Occipital lobe (tissue), 2 donors: ENCODE results near the gene SLC24A4. TPM values are rescaled to one million over a fixed set of nuclear protein-coding genes. Genes with fewer than 3 reads are reported as not detected.
"Not testable (repeated sequence)": the region's sequence is repeated elsewhere in the genome, so short reads cannot be mapped to it uniquely, and the experiment has no call there.

Experiments
- DNase-seq: peaks from one replicate; lab custom pipeline; 2025; lab: John Stamatoyannopoulos, UW
- total RNA-seq: library from RNA; depleted of rRNA; stranded (reverse); fragments of >200 nt; gene quantifications from one replicate; pipeline ENCODE4 v1.2.3, GENCODE V29; 2014

SLC24A4 gene
- total RNA-seq, 1 donor from 2014 or later = 0.31 TPM

DNA sequence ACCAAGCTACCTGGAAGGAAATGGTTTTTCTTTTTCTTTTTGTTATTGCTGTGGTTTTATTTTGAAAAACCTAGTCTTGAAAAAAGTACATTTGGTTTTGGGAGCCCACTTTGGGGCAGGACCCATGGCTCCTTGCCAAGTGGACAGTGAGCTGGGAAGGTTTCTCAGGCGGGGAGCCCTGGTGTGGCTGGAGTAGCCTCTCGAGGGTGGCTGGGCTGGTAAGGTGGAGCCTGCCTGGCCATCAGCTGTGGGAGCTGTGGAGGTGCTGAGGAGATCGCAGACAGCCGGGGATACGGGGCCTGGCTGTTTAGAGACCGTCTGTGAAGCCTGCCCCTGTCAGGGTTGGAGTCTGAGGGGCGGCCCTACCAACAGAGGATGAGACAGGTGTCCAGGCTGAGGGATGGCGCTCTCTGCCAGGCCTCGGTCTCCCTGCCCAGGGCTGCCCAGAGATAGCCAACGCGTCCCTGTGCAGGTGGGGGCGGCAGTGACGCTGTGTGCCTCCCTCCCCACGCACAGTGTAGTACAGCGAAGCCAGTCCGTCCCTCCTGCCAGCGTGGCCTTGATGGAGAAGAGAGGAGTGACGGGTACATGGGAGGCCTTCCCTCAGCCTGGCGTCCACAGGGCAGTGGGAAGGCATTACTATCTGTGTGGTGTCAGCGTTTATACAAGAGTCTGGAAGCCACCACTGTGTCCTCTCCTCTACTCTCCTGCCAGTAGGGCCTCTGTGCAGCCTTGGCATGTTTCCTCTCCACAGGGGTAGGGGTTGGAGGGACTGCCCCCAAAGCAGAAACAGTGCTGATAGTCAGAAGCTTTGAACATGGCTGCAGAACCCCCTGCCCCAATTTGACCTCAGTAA is 196.5 kb downstream of the SLC24A4 start:
- DNase-seq = no peak

GRCh38 chr14:92520102-92521057 is 197.4 kb downstream of the SLC24A4 start:
- no peak for DNase-seq

DNA sequence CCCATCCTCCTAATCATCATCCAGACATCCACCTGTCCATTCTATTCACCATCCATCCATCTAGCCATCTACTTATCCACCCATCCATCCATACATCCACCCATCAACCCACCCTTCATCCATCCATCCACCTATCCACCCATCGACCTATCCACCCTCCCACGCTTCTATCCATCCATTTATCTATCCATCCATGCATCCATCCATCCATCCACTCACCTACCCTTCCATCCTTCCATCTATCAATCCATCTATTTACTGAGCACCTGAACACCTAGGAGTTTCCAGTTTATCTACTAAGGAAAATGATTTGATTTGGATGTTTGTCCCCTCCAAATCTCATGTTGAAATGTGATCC is 198.1 kb downstream of the SLC24A4 start:
- no peak for DNase-seq

- DNase-seq = no peak
These were observed 200.8 kb downstream of the SLC24A4 start for GRCh38 chr14:92523752-92524151.

DNA sequence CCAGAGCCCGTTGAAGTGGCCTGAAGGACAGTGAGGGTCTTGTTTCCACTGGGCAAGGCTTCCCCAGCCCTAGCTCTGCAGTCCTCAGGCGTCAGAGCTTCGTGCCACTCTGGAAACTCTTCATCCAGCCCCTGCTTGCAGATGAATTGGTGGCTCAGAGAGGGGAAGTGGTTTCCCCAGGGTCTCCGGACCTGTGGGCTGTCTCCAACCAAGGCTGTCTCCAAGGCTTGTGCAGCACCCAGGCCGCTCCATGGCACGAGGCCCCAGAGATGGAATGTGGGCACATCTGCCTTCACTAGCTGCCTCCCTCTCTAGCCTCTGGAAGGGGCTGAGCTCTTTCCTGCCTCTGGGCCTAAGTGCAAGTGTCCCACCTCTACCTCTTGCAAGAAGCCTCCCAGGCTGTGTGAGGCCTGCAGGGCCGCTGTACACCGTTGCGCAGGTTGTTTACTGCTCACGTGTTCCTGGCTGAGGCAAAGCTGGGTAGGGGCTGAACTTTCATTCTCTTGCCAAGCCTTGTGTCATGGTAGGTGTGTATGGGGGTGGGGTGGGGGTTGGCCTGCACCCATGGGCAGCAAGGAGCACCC is 201.7 kb downstream of the SLC24A4 start:
- no peak for DNase-seq

DNA sequence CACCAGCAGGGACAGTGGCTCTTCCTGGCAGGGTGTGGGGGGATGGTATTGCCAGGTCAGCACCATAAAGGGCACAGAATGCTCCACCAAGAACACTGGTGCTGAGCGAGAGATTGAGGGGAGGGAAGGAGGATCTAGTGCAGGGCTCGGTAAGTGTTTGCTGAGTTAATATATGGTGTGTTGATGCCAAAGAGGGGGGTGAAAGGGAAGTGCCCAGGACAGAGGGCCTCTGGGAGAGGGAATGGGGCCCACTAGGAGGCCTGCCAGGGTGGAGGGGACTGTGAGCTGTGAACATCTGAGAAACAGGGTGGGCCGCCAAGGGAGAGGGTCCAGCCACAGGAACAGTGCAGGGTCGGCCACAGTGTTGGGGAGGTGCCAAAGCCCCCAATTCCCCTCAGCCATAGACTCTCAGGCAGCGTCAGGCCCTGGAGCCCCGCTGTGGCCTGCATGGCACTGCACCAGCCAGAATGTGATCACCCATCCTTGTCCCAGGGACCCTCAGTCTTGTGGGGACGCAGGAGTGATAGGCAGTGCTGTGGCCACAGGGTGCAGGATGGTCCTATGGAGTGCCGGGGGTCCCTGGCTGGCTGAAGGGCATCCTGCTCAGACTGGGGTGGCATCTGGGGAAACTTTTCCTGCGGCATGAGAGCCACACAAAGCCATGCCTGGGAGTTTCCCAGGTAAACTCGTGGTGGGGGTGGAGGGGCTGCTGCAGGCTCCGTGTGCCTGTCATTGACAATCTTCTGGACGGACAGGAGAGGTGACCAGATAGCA is 202.5 kb downstream of the SLC24A4 start:
- no peak for DNase-seq

- no peak for DNase-seq
These were observed 204.8 kb downstream of the SLC24A4 start for GRCh38 chr14:92527721-92528120.

GRCh38 chr14:92528486-92529100 is 205.6 kb downstream of the SLC24A4 start:
- no peak for DNase-seq

GRCh38 chr14:92529903-92530302 is 206.9 kb downstream of the SLC24A4 start:
- DNase-seq = no peak

- no peak for DNase-seq
These were observed 208.3 kb downstream of the SLC24A4 start for GRCh38 chr14:92531106-92531873.

GRCh38 chr14:92532490-92533163 is 209.7 kb downstream of the SLC24A4 start:
- no peak for DNase-seq

DNA sequence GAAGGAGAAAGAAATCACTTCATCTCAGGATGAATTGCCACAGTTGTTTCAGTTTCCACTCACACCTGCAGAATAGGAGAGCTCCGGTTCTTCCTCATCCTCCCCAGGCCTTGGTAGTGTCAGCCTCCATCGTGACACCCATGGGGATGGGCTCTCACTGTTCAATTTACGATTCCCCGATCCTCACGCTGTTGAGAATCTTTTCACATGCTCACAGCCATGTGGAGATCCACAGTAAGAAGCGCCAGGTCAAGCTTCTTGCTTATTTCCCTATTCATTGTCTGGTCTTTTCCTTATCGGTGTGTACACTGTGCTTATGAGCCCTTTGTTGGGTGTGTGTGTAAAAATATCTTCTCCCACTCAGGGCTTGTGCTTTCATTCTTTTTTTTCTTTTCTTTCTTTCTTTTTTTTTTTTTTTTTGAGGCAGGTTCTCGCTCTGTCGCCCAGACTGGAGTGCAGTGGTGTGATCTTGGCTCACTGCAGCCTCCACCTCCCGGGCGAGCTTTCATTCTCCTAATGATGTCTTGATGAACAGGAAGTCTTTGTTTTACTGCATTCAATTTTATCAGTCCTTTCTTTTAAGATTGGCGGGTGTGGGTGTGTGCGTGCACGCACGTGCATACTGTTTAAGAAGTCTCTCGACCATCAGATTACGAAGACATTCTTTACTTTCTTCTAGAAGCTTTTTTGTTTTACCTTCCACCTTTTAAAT is 212.1 kb downstream of the SLC24A4 start:
- no peak for DNase-seq

DNA sequence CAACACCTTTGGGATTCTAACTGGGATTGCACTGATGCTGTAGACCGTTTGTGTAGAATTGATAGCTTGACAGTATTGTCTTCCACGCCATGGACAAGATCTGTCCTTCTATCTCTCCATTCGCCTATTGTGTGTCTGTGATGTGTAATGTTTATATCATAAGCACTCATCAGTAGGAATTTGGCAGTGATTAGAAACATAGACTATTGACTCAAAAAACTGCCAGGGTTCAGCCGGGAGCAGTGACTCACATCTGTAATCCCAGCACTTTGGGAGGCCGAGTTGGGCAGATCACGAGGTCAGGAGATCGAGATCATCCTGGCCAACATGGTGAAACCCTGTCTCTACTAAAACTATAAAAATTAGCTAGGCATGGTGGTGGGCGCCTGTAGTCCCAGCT is 213.3 kb downstream of the SLC24A4 start:
- not testable (repeated sequence) for DNase-seq

DNA sequence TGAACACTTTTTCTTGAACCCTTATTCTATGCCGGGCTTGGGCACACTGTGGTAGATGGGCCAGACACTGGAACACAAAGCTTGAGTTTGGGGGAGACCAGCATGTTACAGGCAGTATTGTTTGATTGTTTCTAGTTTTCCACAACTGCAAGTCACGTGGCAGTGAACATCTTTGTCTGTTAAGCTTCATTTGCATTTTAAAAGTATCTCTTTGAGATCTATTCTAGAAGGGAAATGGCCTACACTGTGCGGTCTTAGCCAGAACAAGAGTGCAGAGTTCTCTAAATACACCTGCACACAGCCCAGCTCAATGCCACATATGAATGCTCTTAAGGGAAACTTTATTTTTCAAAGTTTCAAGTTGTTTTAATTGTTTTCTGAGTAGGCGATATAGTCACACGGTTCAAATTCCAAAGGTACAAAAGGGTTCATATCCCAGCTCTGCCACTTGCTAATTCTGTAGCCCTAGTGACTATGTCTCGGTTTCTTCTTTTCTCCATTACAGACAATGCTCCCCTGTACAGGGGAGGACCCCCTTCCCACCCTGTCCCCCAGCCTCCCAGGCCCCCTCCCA is 215.5 kb downstream of the SLC24A4 start:
- DNase-seq = no peak

DNA sequence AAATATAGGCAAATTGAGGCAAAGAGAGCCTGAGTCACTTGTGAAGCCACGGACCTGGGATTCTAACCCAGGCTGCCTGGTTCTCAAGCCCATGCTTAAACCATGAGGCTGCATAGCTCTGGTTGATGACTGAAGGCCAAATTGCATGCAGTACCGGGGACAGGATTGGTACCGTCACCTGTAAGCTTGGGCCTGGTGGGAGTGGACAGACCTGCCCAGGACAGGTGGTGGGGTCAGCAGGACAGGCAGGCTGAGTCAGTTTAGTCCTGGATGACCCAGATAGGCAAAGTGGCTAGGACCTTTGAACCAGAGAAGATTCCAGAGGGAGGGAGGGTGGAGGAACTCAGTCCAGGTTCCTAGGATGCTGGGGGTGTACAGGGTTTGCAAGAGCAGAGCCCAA is 216.5 kb downstream of the SLC24A4 start:
- DNase-seq = no peak

GRCh38 chr14:92539875-92540274 is 216.9 kb downstream of the SLC24A4 start:
- DNase-seq = no peak

- DNase-seq = no peak
These were observed 217.6 kb downstream of the SLC24A4 start for GRCh38 chr14:92540472-92541048.
